GM18519 (cell line): ENCODE results near the gene MTREX.

Experiments
- ATAC-seq: cut with Tn5 transposase; IDR thresholded peaks from one replicate; pipeline ENCODE4 v1.9.1; 2021; ENCODE audit warnings: mild to moderate bottlenecking, moderate library complexity; ENCODE audit not compliant: unreplicated experiment, low FRiP score

MTREX gene

DNA sequence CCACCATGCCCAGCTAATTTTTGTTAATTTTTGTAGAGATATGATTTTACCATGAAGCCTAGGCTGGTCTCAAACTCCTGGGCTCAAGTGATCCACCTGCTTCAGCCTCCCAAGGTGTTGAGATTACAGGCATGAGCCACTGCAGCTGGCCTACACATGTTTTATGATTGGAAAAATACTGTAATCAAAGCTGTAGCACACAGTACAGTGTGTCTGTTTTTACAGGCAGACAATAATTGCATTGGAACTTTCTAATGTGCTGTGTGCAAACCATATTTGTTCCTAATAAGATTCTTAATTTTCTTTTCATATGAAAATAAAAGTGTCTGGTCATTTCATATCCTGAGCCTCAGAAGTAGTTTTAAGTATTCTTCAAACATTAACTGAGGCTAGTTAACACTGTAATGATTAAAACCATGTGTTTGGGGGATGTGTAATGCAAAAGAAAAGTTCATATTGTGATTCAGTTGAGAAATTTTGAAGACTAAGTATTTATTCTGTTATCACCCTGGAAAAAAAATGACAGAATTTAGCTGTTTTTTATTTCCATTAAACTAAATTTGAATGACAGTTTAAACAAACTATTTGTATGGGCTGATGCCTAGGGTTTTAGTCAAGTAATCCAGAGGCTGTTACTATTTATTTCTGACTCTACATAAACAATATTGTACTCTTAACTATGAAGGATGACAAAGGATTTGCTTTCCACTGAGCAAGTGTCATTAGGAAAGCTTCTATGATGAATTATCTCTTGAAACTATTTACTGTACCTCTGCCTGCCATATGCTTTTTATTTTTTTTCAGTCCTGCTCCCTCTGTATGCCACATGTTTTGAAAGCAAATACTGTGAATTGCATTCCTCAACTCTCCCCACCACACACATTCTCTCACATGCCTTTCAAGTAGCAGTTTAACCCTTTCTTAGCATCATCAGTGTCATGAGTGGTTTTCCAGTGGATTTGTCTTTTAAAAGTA is 111.5 kb downstream of the MTREX start:
- no peak for ATAC-seq

DNA sequence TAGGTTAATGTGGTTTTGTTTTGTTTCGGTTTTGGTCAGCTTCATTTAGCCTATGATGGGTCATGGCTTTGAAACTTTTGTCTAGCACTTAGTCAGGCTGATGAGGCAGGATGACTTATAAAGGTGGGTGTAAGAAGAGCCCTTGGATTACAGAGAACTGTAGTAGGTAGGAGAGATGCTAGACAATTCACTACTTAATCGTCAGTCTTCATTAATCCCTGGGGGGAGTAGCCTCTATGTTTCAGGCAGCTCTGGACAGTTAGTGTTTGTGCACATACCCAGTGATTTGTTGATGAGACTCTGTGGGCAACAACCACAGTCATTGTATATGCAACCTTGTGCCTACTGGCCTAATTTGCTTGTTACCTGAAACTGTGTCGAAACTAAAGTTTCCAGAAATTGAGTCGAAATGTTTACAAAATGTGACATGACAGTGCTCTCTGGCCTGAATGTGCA is 113.3 kb downstream of the MTREX start:
- ATAC-seq: no peak

DNA sequence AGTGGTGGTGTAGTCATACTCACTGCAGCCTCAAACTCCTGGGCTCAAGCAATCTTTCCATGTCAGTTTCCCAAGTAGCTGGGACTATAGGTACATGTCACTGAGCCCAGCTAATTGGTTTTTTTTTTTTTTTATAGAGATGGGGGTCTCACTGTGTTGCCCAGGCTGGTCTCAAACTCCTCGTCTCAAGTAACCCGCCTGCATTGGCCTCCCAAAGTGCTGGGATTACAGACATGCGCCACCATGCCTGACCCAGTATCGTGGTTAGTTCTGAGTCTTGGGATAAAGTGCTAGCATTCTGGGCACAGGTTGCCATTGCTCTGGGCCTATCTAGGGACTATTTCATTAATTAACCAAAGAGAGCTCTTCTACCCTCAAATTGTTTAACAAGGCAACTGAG is 118.7 kb downstream of the MTREX start:
- ATAC-seq: no peak

DNA sequence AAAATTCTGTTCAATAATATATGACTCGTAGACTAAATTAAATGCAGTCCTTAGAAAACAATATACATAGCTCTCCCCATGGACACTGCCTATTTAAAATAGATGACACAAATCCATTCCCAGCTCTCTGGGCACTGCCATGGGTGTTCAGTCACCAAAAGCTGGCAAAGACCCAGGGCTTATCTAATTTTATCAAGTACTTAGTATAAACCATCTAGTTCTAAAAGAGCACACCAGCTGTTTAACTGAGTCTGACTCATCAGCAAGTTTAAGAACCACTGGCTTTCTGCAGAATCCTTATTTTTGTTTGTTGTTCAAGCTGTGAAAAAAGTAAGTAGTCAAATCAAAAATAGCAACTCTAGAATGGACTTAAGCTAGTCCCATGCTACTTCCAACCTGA is 119.4 kb downstream of the MTREX start:
- ATAC-seq: no peak

DNA sequence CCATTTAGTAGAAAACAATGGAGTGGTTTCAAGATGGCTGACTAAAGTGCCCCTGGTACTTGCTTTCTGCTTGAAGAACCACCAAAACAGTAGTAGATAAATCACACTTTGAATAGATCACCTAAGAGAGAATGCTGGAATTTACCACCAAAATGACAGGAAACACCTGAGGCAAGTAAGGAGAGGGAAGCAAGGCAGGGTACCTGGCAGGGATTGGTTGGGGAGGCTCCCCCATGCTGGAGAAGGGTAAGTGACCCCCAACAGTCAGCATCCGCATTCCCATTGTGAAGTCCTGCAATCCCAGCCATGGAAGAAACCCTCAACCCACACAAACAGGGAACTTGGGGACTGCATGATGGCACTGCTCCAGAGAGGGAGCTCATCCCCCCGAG is 121.4 kb downstream of the MTREX start:
- ATAC-seq: no peak

DNA sequence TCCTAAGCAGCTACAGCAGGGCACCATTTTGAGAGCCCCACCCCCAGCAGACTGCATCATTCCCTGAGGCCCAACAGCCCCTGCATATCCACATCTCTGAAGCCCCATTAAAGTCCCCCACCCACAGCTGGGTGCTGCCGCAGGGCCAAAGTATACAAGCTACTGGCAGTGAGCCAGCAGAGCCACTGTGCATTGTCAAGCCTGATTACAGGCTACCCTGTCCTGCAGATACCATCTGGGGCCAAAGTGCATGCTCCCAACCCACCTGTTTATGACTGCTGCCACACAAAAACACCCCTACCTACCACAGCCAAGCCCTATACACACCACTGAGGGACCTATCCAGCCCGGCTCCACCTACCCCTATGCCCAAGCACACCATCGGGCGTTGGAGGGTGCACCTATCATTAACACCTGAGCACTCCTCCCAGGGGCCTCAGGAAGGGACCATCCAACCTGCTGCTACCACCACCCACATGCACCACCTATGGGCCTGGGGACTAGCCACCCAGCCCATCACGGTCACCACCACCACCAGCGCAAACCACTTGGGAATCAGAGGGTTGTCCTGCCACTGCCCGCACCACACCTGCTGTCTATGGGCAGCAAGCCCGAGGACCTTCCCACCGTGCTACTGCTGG is 121.9 kb downstream of the MTREX start:
- ATAC-seq: no peak

DNA sequence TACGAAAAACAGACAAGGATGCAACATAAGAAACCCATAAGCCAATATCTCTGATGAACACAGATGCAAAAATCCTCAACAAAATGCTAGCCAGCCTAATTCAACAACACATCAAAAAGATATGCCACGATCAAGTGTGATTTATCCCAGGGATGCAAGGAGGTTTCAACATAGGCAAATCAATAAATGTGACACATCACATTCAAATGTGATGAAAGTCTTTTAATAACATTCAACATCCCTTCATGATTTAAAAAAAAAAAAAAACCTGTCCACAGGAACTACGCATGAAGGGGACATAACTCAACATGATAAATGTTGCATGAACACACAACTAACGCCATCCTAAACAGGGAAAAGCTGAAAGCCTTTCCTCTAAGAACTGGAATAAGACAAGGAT is 124.8 kb downstream of the MTREX start:
- no peak for ATAC-seq

DNA sequence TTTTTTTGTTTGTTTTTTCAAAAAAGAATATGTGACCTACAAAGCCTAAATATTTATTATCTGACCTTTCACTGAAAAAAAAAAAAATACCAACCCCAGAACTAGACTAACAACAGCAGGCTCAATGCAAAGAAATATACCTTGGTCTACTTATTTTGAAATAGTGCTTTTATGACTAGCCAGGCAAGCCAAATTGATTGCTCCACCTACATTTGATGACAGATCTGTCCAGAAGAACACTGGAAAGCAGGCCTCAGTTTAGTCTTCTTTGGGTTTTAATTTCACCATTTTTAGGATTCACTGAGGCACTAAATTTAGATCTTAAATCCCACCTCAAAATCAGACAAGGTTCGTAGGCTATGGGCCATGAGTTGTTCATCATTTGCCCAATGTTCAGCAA is 129.7 kb downstream of the MTREX start:
- ATAC-seq: no peak

DNA sequence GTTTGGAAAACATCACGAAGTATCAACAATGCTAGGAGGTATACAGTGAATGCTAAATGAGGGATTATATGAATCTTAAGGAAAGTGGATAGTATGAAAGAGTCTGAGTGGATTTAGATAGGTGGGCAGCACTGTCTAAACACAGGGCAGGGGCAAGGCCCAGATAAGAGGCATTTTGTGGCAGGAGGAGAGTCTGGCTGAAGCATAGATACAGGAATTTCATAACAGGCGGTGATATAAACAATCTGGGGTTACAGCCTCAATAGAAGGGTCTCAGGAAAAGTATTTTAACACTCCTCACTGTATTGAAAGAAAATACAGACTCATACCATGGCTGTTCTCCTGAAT is 130.0 kb downstream of the MTREX start:
- no peak for ATAC-seq

DNA sequence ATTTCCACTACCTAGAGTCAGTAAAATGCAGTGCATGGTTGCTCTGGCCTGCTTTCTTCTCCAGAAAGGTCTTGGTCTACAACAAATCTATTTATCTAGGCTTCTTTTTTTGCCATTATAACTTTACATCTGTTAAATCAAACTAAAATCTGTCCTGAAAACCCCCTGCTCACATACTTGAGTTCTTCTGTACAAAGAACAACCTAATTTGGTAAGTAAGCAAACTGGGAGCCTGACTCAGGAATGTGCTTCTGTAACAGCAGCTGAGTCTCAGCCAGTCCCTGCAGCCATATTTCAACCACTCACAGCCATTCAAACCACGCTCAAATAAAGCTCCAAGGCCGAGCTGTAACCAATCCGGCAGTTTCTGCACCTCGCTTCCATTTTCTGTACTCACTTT is 131.2 kb downstream of the MTREX start:
- ATAC-seq: no peak

DNA sequence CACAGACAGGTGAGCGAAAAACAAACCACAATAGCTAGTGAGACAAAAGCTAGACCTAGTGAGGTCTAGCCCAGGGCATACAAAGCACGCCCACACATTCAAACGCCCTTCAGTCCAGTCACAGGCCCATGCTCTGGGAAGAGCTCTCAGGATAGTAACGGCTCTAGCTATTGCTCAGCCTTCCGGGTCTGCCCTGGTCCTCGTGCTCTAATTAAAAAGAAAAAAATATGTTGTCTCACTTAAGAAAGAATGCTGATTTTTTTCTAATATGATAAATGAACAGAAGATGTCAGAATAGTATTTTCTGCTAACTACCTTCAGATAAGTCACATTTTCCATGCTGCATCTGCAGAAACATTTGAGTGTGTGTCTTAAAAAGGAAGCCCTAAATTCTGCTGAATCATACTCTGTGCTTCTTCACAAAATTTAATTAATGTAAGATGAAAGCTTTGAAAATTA is 132.4 kb downstream of the MTREX start:
- ATAC-seq: no peak

DNA sequence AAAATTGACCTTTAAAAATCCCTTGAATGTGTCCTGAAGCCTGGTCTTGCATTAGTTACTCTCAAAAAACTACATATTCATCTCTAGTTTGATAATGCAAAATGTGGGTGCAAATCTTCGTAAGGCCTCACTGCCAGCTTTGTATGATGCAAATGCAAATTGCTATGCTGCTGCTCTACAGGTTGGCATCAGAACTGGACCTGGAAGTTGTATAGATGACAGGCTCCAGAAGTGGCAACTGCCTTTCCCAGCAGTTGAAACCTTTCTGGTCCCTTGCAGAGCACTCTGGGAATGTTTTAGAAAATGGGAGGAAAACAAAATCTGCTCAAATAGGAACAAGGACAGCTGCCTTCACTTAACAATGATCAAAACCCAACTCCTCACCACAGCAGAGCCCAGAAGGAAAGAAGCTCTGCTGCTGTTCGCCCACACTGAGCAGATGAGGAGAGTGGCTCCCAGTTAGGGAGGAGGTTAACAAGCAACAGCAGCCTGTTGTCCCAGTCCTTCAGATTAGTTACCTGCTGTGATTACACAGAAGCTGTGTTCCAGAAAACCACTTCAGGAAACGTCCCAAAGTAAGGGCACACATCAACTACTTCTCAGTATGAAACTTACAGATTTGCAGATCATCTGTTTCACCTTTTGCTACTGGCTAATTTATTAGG is 133.4 kb downstream of the MTREX start:
- no peak for ATAC-seq

DNA sequence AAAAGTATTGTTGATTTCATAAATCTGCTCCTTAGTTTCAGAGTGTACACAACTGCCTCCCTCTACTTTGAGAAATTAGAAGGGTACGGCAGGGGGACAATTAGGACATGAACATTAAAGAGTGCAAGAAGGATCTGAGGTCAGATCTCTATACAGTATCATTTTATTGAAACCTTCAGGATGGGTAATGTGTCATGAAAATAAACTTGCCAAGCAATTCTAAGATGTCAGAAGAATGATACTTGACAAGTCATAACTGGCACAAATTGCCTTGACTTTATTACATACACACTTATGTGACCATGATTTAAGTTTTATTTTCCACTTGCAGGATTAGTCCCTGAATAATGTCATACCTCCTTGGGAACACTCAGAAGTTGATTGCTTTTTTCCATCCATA is 134.2 kb downstream of the MTREX start:
- ATAC-seq: no peak

DNA sequence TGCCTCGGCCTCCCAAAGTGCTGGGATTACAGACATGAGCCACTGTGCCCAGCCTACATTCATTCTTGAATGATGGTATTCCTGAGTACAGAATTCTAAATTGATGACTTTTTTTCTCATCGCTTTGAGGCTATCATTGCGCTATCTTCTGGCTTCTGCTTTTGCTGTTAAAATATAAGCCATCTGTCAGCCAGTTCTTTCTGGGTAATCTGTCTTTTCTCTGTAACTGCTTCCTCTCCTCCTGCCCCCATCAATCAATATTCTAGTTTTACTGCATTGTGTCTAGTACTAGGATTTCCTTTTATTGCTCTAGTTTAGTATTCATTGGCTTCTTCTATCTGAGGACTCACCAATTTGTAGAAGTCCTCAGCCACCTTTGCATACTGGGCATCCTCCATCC is 138.0 kb downstream of the MTREX start:
- ATAC-seq: no peak

DNA sequence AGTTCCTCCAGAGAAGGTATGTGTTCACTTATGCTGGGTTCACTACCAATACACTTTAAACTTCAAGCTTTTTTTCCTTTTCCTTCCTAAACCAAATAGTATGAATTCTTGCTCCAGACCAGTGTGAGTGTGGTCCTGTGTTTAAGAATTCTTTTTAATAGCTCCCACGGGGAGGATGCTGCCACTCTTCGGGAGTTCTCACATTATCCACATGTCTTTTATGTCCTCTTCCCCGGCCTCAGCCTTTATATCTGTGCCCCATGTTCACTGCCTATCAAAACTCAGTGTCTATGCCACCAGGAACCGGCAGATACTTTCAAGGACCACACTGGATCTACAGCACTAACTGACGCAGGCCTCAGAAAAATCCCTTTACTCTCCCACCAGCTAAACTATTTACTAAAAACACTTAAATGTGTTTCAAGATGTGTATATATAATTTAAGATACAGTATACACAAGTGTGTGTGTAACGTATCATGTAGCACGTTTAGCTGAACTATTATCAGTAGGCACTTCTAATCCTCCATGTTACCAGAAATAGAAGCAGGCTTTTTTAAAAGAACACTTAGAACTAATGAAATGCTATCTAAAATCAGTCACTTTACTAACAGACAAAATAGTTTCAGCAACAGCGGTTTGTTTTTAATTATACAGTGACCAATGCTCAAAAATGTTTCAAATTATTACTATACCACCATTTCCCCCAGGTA is 139.0 kb downstream of the MTREX start:
- no peak for ATAC-seq

DNA sequence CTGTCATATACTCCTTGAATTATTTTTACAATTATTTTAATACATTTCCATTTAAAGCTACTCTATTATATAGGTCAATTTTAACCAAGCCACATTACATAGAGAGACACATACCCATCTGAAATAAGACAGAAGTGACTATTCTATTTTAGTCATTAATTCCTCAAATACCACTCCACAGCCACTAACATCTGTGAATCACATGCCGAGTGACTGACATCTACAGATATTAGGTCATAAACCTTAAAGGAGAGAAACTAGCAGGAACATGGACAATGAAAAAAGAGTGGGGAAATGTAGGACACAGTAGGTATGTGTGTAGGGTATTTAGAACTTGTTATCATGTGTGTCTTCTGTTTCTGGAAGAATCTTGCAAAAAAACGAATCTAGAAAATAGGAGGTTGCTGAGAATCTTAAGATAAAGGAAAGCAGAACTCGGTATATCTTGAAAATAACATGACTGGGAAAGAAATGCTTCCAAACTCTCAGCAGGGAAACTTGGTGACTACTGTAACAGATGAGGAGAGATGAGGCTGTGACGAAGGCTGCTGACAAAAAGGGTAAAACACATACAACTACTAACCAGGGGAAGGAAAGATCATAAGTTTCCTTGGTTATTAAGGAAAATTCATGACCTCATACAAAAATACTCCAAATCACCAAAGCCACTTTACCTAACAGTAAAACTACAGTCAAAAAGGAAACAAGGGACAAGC is 142.4 kb downstream of the MTREX start:
- no peak for ATAC-seq

DNA sequence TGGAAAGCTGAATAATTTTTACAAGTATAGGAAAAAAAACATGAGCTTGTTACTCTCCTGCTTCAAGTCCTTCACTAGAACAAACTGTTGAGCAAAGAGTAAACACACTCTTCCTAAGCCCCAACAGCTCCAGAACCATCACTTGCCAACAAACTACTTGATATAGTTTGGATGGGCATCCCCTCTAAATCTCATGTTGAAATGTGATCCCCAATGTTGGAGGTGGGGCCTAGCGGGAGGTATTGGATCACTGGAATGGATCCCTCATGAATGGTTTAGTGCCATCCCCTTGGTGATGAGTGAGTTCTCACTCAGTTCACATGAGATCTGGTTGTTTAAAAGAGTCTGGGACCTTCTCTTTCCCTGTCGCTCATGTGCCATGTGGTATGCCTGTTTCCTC is 144.2 kb downstream of the MTREX start:
- ATAC-seq: no peak

DNA sequence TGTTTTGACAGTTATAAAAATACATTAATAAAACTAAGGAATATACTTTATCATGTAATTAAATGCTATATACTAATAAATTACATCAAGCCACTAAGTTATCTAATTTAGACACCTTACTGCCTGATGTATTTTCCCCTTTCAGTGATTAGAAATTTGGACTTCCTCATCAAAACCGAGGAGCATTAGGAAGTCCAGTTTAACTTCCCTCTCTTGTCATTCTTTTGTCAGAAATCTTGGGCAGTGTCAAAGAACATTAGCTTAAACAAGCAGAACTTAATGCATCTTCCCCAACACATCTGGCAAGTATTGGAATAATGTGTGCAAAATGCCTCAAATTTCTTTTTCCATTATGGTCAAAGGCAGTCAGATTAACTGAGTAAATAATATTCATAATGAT is 145.4 kb downstream of the MTREX start:
- no peak for ATAC-seq

DNA sequence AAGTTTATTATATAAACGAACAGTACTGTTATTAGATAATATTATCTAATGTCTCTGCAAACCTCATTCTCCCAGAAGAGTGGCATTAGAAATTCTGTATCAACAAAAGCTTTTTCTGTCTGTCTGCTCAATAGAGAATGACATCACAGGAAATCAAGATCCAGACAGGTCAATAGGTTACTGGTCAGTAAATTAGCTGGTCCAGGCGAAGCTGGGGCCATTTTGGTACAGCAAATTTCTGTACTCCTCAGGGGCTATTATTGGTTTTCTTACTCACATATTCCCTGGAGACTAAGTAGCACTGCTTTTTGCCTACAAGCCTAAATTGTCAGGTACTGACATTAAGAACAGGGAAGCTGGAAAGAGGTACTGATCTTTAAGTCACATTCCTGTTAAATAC is 146.5 kb downstream of the MTREX start:
- ATAC-seq: no peak

DNA sequence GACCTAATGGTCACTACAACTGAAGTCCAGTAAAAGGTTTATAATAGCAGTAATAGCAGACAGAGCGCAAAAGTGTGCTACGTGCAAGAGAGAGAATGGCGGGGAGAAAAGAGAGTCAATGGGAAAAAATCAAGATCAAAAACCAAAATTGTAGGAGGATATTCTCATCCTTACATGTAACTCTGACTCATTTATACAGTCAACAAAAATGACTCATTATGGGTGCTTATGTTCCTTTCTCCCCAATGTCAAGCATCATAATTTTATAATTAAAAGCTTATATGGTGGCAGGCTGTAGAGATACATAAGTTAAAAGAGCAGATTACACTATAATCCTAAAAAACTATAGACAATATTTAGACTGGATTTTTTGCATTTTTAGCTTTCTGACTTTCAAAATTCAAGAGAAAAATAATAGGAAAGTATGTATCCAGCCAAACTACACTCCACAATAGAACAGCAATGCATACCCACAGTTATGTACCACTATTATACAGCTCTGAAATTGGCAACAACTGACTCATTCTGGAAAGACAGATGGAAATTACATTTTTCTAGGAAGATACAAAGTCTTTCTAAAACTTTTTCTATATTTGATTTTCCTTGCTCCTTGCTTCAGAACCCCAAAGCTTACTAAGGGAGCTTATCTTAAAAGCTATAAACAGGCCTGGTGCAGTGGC is 148.6 kb downstream of the MTREX start:
- no peak for ATAC-seq
